NCI-H1048 (cell line): ENCODE results near the gene CACNA2D4.

Experiments used
- DNase-seq: peaks from one replicate; lab custom pipeline; 2025; lab: John Stamatoyannopoulos, UW

Gene CACNA2D4

GRCh38 chr12:1933342-1934051 is 15.0 kb upstream of the CACNA2D4 start:
- DNase-seq: no peak

DNA sequence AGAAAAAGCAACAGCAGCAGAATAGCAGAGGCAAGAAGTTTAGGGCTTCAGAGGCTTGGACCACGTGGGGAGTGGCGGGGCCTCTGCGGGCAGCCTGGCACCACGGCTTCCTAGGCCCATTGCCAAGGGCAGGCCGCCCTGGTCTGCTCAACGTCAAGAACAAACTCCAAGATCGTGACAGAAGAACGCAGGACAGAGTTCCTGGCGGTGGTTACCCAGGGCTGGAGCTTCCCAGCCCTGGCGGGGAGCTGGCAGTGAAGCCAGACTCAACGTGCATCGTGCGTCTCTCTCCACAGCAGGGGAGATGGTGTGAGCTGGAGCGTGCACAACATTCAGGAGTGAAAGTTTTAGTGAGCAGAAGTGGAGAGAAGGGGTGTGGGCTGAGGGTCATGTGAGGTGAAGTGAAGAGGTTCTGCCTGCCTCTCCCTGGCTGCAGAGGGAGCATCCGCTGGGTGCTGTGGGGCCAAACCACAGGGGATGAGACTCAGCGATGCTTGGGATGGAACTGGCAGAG is 13.9 kb upstream of the CACNA2D4 start:
- no peak for DNase-seq

DNA sequence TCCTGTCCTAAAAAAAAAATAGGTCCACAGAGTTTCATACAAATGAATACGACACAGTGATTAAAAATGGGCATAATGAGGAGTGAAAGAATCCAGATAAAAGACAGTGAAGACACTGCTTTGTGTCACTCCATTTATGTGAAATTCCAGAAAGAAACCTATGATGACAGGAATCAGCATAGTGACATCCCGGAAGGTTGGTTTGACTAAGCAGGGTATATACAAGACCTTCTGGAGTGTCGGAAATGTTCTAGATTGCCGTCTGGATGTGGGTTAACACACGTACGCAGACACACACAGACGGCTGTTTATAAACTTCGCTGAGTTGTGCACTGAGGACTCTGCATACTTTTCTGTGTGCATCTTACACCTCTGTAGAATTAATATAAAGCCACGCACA is 13.2 kb upstream of the CACNA2D4 start:
- DNase-seq: no peak

DNA sequence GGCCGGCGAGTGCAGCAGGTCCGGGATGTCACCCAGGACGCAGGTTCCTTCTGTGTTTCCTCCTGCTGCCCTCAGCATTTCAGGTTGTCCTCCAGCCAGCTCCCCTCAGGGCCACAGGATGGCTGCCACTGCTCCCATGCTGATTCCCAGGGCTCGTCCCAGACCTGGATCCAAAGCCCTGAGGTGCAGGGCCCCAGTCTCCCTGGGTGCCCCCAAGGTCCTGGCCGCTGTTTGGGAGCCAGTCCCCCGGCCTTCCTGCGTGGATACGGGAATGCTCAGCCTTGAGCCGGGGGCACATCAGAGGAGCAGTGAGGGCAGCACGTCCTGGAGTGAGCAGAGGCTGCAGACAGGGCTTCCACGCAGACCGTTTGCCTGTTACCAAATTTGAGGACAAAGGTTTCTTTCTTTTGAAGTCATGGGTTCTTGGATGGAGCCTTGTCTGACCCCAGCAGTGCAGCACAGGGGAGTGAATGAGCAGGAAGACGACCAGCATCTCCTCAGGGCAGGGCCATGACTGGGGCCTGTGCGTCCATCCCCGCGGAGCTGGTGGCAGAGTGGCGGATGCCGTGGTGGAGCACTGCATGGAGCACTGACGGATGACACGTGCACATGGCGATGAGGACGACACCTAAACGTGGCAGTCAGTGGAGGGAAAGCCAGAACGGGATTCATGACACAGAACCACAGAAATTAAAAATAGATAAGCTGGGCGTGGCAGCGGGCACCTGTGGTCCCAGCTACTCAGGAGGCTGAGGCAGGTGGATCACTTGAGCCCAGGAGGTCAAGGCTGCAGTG is 12.5 kb upstream of the CACNA2D4 start:
- no peak for DNase-seq

- no peak for DNase-seq
These were observed 11.7 kb upstream of the CACNA2D4 start for GRCh38 chr12:1929985-1930802.

DNA sequence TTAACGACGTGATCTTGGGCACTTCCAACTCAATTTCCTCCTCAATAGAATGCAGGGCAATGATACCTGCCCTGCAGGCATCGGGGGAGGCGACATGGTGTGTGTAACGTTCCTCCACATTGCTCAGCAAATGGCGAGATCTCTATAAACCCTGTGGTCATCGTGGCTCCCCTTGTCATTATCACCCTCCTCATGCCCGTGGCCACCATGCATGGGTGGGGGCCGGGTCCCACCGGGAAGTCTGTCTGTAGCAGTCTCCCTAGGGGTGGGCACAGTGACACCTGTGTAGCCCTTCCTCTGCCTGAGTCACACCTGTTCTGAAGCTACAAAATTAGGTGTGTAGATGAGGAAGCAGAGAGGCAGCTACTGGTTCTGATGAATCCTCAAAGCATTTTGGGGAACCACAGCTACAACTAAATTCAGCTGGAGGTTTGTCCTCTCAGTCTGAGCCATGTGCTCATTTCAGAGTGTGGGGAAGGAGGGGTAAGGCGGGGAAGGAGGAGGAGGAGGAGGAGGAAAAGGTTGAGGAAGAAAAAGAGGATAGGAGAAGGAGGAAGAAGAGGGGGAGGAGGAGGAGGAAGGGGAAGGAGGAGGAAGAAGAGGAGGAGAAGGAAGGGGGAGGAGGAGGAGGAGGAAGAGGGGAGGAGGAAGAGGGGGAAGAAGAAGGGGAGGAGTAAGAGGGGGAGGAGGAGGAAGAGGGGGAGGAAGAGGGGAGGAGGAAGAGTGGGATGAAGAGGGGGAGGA is 11.0 kb upstream of the CACNA2D4 start:
- no peak for DNase-seq

DNA sequence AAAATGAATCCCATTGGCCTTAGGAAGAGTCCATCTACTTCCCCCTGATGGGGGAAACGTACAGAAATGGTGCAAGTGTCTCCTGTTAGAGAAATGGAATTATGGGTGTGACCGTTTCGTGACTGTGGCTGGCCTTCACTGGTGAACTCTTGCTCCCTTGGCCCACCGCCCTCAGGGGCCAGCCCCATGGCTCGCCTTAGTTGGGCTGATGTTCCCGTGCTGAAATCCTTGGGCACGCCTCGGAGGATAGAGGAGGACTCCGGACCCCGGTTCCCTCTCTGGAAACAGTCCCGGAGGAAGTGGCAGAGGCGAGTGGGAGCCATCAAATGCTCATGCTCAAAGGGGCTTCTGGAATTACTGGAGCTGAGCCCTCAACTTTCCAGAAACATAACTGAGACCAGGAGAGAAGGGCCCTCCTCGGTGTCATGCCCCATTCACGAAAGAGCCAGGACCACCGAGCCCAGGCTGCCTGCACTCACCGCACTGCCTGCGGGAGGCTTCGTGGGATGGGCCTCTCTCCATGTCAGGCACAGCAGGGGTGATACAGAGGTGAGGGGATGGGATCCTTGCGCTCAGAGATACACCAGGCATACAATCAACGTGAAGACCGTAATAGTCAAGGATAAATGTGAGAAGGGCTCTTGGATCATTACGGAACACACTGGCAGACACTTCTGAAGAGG is 10.1 kb upstream of the CACNA2D4 start:
- no peak for DNase-seq

DNA sequence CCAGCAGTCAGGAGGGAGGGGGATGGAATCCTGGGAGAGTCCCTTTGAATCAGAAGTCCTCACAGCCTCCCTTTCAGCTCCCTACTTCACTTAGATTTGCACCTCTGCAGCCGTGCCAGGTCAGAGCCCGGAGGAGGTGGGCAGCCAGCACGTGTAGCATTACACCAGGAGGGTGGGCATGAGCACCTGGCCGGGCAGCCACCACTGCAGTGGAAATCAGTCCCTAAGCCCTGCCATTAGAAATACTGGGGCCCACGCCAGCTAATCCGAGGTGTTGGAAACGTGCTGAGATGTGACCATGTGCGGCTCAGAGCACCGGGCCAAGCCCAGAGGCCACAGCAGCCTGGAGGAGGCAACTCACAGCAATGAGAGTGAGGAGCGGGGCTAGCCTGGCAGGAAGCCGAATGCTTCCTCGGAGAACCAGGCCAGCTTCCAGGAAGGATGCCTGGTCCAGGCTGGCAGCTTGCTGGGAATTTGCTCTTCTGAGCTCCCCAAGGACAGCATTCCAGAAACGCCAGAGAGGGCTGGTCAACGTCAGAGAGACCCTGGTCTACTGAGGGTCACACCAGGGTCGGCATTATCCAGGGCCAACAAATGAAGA is 9.4 kb upstream of the CACNA2D4 start:
- DNase-seq: no peak

- no peak for DNase-seq
These were observed 8.7 kb upstream of the CACNA2D4 start for GRCh38 chr12:1927051-1927680.

- no peak for DNase-seq
These were observed 7.8 kb upstream of the CACNA2D4 start for GRCh38 chr12:1926251-1926657.

- DNase-seq: no peak
These were observed 7.2 kb upstream of the CACNA2D4 start for GRCh38 chr12:1925684-1926006.

DNA sequence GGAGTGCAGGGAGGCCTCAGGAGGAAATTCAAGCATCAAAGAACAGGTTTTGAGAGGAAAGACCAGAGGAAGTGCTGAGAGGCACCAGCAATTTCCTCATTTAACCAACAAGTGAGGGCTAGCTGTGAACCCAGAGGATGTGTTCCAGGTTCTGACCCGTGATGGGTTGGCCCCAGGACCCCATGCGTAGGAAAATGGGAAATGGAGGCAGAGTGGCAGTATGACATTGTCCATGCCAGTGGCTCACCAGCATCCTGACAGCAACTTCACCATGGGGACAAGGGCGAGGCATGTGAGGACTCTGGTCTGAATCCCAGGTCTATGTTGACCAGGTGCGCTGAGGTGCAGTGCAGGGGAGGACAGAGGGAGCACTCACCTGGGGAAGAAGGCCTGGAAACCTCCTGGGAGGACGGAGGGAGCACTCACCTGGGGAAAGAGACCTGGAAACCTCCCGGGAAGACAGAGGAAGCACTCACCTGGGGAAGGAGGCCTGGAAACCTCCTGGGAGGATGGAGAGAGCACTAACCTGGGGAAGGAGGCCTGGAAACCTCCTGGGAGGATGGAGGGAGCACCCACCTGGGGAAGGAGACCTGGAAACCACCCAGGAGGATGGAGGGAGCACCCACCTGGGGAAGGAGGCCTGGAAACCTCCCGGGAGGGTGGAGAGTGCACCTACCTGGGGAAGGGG is 6.7 kb upstream of the CACNA2D4 start:
- DNase-seq: no peak

DNA sequence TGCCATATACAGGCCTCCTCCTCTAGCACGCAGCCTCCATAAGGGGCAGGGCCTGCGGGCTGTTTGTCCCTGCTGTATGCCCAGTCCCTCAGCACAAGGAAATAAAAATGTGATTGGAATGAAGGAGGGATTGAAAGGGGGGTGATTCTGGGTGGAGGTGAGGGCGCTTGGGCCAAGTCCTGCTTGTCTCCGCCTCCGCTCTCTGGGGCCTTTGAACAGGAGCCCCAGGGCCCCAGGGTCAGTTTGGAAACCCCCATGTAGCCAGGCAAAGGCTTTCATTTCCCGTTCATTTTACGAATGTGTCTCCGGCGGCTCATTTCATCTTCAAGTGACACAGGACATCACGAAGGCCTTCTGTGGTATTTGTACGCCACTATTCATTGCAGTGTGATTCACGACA is 4.5 kb upstream of the CACNA2D4 start:
- no peak for DNase-seq

GRCh38 chr12:1922075-1922709 is 3.7 kb upstream of the CACNA2D4 start:
- no peak for DNase-seq

GRCh38 chr12:1920971-1921370 is 2.5 kb upstream of the CACNA2D4 start:
- no peak for DNase-seq

DNA sequence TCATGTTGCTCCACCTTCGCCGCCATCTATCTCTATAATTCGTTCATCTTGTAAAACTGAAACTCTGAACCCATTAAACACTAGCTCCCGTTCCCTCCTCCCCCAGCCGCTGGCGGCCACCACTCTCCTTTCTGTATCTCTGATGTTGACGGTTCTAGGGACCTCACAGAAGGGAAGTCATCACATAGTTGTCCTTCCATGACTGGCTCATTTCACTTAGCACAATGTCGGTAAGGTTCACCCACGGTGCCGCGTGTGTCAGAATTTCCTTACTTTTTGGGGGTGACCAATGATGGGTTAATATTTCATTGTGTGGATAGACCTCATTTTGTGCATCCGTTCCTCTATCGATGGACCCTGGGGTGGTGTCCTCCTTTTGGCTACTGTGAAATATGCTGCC is 2.0 kb upstream of the CACNA2D4 start:
- no peak for DNase-seq

- no peak for DNase-seq
These were observed 1.3 kb upstream of the CACNA2D4 start for GRCh38 chr12:1919763-1920162.

DNA sequence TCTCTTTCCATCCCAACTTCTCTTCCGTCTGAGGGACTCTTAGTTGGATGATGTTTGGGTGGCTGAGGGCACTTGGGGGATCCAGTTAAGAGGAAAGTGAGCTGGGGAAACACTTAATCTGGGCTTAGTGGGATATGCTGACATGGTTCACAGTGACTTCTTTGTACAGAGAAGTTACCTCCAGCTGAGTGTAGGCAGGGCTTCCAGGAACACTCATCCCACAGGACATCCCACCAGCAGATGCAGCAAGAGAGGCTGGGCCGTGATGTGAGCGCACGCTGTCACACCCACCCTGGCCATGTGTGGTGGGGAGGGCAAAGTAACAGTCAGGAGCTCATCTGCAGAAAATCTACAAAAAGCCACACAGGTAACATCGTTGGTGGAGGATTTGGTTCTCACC is 832 bp upstream of the CACNA2D4 start:
- no peak for DNase-seq

DNA sequence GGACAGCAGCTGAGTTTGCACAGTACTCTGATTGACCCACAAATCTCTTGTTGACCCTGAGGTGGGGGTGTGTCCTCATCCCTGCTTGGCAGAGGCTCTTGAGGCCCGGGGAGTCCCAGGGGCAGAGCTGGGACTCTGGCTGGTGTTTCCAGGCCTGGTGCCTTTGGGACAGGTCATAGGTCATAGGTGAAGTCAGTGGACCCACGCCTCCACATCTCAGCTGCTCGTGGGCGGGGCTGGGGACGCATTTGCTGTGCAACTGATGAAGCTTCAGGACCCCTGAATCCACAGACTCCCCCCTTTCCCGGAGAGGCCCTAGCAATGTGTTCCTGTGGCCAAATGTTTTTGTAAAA is 408 bp upstream of the CACNA2D4 start:
- no peak for DNase-seq
